ENCODE results near the gene GPSM1.

GRCh38 chr9:136344544-136345280, 17.4 kb downstream of the GPSM1 start:
- no peak for TF ChIP-seq POLR2AphosphoS5 (IDR thresholded peaks at IDR 0.05; ENCODE audit: low read depth)
- TF ChIP-seq CTCF (IDR thresholded peaks at IDR 0.05; ENCODE audit: insufficient read depth, low read length): no peak
- TF ChIP-seq REST (IDR thresholded peaks at IDR 0.05; ENCODE audit: insufficient replicate concordance, low read depth): no peak
- no peak for TF ChIP-seq SPI1 (IDR thresholded peaks at IDR 0.05; ENCODE audit: borderline replicate concordance, low read depth)
- TF ChIP-seq GABPA (IDR thresholded peaks at IDR 0.05; ENCODE audit: low read depth): no peak

Measured in HL-60 (cell line).